Osteocyte (in vitro differentiated cells): Measurements from ENCODE around the gene AKR1B15. TPM values are rescaled to one million over a fixed set of nuclear protein-coding genes. Genes with fewer than 3 reads are reported as not detected.
"Not testable (repeated sequence)": the region's sequence is repeated elsewhere in the genome, so short reads cannot be mapped to it uniquely, and the experiment has no call there.

Experiments
- DNase-seq: peaks from one replicate; pipeline ENCODE4 v3.0.0; 2021; ENCODE audit warnings: mixed read lengths; ENCODE audit not compliant: unreplicated experiment; ENCODE audit errors: extremely low spot score
- H3K27ac Mint-ChIP-seq: one replicate; pipeline ENCODE4 v1.8.0; 2021; ENCODE audit warnings: mild to moderate bottlenecking, mixed read lengths; ENCODE audit not compliant: unreplicated experiment
- H3K27me3 Mint-ChIP-seq: one replicate; pipeline ENCODE4 v1.8.0; 2021; ENCODE audit warnings: mixed read lengths; ENCODE audit not compliant: unreplicated experiment
- H3K36me3 Mint-ChIP-seq: one replicate; pipeline ENCODE4 v1.8.0; 2021; ENCODE audit warnings: mixed read lengths; ENCODE audit not compliant: unreplicated experiment
- H3K4me1 Mint-ChIP-seq: one replicate; pipeline ENCODE4 v1.8.0; 2021; ENCODE audit warnings: mixed read lengths; ENCODE audit not compliant: unreplicated experiment
- H3K4me3 Mint-ChIP-seq: one replicate; pipeline ENCODE4 v1.8.0; 2021; ENCODE audit warnings: mild to moderate bottlenecking, moderate library complexity, mixed read lengths; ENCODE audit not compliant: unreplicated experiment
- H3K9me3 Mint-ChIP-seq: one replicate; pipeline ENCODE4 v1.8.0; 2021; ENCODE audit warnings: mixed read lengths; ENCODE audit not compliant: unreplicated experiment
- total RNA-seq: library from RNA; stranded (reverse); gene quantifications from 2 replicates; pipeline ENCODE4 v1.2.1, GENCODE V29; 2021
- TF ChIP-seq, protein P1 (sequence below): fragments of 200-600 bp; sonication (generic); IDR thresholded peaks from 2 replicates; pipeline ENCODE4 v1.5.0; 2021; ENCODE audit warnings: antibody characterized with exemption, mild to moderate bottlenecking, moderate library complexity

The AKR1B15 gene
- total RNA-seq, 1 donor from 2014 or later: not detected

- Mint-ChIP-seq H3K4me1 (peaks cover 8% of the 10 kb centered on the region), H3K27me3 (peaks cover 18% of the 10 kb centered on the region), H3K4me3 (no peak overlapping the region), H3K27ac (no peak overlapping the region), H3K36me3 (no peaks in the 10 kb centered on the region), H3K9me3 (peaks cover 4% of the 10 kb centered on the region)
- TF ChIP-seq, protein P1, sequence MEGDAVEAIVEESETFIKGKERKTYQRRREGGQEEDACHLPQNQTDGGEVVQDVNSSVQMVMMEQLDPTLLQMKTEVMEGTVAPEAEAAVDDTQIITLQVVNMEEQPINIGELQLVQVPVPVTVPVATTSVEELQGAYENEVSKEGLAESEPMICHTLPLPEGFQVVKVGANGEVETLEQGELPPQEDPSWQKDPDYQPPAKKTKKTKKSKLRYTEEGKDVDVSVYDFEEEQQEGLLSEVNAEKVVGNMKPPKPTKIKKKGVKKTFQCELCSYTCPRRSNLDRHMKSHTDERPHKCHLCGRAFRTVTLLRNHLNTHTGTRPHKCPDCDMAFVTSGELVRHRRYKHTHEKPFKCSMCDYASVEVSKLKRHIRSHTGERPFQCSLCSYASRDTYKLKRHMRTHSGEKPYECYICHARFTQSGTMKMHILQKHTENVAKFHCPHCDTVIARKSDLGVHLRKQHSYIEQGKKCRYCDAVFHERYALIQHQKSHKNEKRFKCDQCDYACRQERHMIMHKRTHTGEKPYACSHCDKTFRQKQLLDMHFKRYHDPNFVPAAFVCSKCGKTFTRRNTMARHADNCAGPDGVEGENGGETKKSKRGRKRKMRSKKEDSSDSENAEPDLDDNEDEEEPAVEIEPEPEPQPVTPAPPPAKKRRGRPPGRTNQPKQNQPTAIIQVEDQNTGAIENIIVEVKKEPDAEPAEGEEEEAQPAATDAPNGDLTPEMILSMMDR: no peak
- no peak for DNase-seq
Observed at GRCh38 chr7:134565643-134566136, 16.8 kb downstream of the AKR1B15 start.

GRCh38 chr7:134567368-134567767, 18.5 kb downstream of the AKR1B15 start:
- H3K9me3 Mint-ChIP-seq: peaks cover 4% of the 10 kb centered on the region
- no peak overlapping the region for H3K27ac Mint-ChIP-seq
- peaks cover 18% of the 10 kb centered on the region for H3K27me3 Mint-ChIP-seq
- H3K4me3 Mint-ChIP-seq: no peak overlapping the region
- TF ChIP-seq, protein P1: no peak
- no peak for DNase-seq
- peaks cover 8% of the 10 kb centered on the region for H3K4me1 Mint-ChIP-seq
- H3K36me3 Mint-ChIP-seq: no peaks in the 10 kb centered on the region

DNA sequence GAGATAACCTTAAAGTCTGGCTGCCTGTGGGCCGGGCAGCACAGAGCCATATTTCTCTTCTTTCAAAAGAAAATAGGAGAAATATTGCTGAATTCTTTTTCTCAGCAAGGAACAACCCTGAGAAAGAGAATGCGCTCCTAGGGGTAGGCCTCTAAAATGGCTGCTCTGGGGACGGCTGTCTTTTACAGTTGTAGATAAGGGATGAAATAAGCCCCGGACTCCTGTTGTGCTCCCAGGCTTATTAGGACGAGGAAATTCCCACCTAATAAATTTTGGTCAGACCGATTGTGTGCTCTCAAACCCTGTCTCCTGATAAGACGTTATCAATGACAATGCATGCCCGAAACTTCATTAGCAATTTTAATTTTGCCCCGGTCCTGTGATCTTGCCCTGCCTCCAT, 21.1 kb downstream of the AKR1B15 start:
- H3K4me3 Mint-ChIP-seq, H3K9me3 Mint-ChIP-seq, H3K4me1 Mint-ChIP-seq, DNase-seq, H3K27ac Mint-ChIP-seq, H3K36me3 Mint-ChIP-seq: not testable (repeated sequence)
- peaks cover 28% of the 10 kb centered on the region for H3K27me3 Mint-ChIP-seq

DNA sequence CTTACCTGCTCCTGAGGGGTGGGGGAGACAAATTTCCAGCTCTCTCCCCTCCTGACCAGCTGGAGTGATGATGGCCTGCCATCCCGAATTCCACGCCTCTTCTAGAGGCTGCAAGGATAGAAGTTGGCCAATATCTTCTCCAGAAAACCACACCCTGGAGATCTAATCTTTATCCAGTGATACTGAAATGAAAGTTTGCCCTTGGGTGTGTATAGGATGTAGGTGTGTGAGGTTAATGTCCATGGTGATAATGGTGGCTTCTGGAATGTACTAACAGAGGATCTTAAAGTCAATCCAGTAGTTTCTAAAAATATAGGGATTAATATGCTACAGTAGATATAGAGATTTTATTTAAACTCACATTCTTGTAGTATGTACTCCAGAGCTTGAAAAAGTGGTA, 22.2 kb downstream of the AKR1B15 start:
- no peak for DNase-seq
- peaks cover 26% of the 10 kb centered on the region for H3K27me3 Mint-ChIP-seq
- H3K4me1 Mint-ChIP-seq: no peaks in the 10 kb centered on the region
- no peak overlapping the region for H3K4me3 Mint-ChIP-seq
- TF ChIP-seq, protein P1: no peak
- no peak overlapping the region for H3K27ac Mint-ChIP-seq
- H3K36me3 Mint-ChIP-seq: no peaks in the 10 kb centered on the region
- H3K9me3 Mint-ChIP-seq: peaks cover 4% of the 10 kb centered on the region

DNA sequence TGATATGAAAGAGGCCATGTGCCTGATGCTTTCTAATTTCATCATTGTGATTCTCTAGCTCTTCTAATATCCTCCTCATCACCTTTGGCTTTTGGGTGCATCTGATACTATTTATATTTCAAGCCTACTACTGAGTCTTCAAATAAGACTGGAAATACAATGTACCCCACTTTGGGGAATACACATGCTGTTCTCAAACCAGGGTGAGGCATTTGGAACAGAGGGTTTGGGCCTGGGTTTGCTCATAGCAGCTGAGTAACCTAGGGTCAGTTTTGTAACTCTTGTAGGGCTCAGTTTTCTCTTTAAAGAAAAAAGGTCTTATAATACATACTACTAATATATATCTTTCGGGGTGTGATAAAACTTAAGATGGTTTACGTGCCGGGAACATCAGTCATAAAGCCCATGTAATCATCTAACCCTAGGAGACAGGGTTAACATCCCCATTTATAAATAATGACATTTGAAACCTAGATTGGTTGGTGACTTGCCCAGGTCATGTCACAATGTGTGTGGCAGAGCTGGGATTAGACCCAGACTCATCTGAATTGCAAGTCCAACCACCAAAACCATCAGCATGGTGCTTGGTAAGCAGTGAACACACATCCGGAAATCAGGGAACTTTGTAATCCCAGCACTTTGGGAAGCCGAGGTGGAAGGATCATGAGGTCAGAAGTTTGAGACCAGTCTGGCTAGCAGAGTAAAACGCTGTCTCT, 23.0 kb downstream of the AKR1B15 start:
- Mint-ChIP-seq H3K27ac (no peak overlapping the region), H3K9me3 (peaks cover 4% of the 10 kb centered on the region), H3K27me3 (peaks cover 22% of the 10 kb centered on the region), H3K4me1 (no peaks in the 10 kb centered on the region), H3K4me3 (no peak overlapping the region), H3K36me3 (no peaks in the 10 kb centered on the region)
- DNase-seq: no peak
- TF ChIP-seq, protein P1: no peak
